Measurements from ENCODE around the gene ZNF331.

Gene ZNF331

DNA sequence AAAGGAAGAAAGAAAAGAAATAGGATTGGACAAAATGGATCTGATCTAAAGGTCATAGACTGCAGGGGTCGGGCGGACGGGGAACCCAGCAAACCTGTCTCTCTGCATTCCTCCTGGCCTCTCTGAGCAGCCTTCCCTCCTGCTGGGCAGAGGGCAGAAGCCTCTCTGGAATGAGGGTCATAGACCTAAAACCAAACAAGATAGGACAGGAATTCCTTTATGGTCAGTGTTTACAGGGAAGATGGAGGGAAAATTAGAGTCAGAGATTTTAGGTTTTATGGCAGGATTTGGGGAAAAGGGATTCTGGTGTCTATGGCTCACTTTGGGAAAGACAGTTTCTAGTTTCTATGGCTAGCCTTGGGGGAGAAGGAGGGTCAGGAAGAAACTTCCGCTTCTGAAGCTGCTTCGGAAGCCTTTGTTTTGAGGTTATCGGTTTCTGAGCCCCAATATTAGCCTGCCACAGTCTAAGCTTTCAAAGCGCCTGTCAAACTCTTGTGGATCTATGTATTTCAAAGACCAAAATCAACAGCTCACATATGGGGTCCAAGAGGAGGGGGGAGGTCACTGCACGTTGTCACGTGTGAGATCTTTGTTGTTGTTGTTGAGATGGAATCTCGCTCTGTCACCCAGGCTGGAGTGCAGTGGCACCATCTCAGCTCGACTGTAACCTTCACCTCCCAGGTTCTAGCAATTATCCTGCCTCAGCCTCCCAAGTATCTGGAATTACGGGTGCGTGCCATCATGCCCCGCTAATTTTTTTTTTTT is 75.0 kb downstream of the ZNF331 start:
- Histone ChIP-seq H3K27ac (ENCODE audit: low read depth, low read length, poor library complexity, severe bottlenecking) (no peak overlapping the region), H3K27me3 (ENCODE audit: insufficient read depth, low read length) (no peaks in the 10 kb centered on the region), H3K4me1 (ENCODE audit: insufficient read depth, low read length, severe bottlenecking) (no peaks in the 10 kb centered on the region), H3K36me3 (ENCODE audit: insufficient read depth, low read length) (no peaks in the 10 kb centered on the region), H3F3A (ENCODE audit: insufficient read depth, low read length) (no peaks in the 10 kb centered on the region), H3K9me2 (ENCODE audit: low read depth, low read length) (no peaks in the 10 kb centered on the region), H4K20me1 (ENCODE audit: insufficient read depth, low read length) (no peaks in the 10 kb centered on the region), H3K9ac (ENCODE audit: low read length) (no peak overlapping the region), H3K79me2 (ENCODE audit: insufficient read depth, low read length) (no peaks in the 10 kb centered on the region), H2AFZ (ENCODE audit: low read length) (no peak overlapping the region), H3K4me3 (ENCODE audit: low read depth, low read length, poor library complexity, severe bottlenecking) (no peak overlapping the region), H3K9me3 (ENCODE audit: low read length) (no peaks in the 10 kb centered on the region), H3K4me2 (ENCODE audit: low read length) (no peak overlapping the region)
- TF ChIP-seq, protein P1, sequence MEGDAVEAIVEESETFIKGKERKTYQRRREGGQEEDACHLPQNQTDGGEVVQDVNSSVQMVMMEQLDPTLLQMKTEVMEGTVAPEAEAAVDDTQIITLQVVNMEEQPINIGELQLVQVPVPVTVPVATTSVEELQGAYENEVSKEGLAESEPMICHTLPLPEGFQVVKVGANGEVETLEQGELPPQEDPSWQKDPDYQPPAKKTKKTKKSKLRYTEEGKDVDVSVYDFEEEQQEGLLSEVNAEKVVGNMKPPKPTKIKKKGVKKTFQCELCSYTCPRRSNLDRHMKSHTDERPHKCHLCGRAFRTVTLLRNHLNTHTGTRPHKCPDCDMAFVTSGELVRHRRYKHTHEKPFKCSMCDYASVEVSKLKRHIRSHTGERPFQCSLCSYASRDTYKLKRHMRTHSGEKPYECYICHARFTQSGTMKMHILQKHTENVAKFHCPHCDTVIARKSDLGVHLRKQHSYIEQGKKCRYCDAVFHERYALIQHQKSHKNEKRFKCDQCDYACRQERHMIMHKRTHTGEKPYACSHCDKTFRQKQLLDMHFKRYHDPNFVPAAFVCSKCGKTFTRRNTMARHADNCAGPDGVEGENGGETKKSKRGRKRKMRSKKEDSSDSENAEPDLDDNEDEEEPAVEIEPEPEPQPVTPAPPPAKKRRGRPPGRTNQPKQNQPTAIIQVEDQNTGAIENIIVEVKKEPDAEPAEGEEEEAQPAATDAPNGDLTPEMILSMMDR (IDR thresholded peaks at IDR 0.05; ENCODE audit: low read length): no peak
- no peak for TF ChIP-seq EZH2 (IDR thresholded peaks at IDR 0.05; ENCODE audit: borderline replicate concordance, low read length)

DNA sequence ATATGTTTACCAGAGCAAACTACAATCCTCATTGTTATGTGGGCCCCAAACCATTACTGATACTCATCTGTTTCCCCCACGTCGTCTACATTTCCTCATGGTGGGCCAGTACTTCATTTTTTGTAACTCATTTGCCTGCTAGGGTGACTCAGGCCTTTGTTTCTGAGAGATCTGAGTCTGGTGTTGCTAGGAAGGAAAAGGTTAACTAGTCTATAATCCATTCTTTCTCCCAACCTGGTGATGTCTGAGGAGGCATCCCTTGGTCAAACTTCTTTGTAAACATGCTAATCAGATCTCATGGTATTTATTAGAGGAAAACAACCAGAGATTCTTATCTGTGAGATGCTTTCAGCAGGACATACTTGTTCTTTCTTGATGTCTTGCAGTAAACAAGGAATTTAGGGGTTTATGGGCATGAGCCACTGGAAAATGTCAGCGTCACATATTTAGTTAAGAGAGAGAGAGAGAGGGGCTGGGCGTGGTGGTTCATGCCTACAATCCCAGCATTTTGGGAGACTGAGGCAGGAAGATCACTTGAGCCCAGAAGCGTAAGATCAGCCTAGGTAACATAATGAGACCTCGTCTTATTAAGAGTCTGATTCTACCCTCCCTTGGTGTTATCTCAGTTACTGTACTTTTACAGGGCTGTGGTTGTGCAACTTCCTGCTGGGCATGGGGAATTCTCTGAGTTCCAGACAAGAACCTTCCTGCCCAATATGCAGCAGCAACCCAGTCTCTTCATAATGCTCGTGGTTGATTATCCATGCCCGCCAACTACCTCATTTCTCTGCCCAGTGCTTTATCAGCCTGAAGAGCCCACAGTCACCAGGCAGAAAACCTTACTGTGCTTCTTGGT is 84.2 kb downstream of the ZNF331 start:
- Histone ChIP-seq H3K9ac (ENCODE audit: low read length) (no peak overlapping the region), H3K79me2 (ENCODE audit: insufficient read depth, low read length) (no peaks in the 10 kb centered on the region), H3K9me2 (ENCODE audit: low read depth, low read length) (no peaks in the 10 kb centered on the region), H3K4me2 (ENCODE audit: low read length) (no peak overlapping the region), H3K36me3 (ENCODE audit: insufficient read depth, low read length) (no peaks in the 10 kb centered on the region), H3K9me3 (ENCODE audit: low read length) (no peaks in the 10 kb centered on the region), H3K27ac (ENCODE audit: low read depth, low read length, poor library complexity, severe bottlenecking) (no peak overlapping the region), H3K4me3 (ENCODE audit: low read depth, low read length, poor library complexity, severe bottlenecking) (no peak overlapping the region), H3K27me3 (ENCODE audit: insufficient read depth, low read length) (no peaks in the 10 kb centered on the region), H3K4me1 (ENCODE audit: insufficient read depth, low read length, severe bottlenecking) (no peaks in the 10 kb centered on the region), H2AFZ (ENCODE audit: low read length) (no peak overlapping the region), H4K20me1 (ENCODE audit: insufficient read depth, low read length) (no peaks in the 10 kb centered on the region), H3F3A (ENCODE audit: insufficient read depth, low read length) (no peaks in the 10 kb centered on the region)
- TF ChIP-seq, protein P1 (IDR thresholded peaks at IDR 0.05; ENCODE audit: low read length): no peak
- no peak for TF ChIP-seq EZH2 (IDR thresholded peaks at IDR 0.05; ENCODE audit: borderline replicate concordance, low read length)

DNA sequence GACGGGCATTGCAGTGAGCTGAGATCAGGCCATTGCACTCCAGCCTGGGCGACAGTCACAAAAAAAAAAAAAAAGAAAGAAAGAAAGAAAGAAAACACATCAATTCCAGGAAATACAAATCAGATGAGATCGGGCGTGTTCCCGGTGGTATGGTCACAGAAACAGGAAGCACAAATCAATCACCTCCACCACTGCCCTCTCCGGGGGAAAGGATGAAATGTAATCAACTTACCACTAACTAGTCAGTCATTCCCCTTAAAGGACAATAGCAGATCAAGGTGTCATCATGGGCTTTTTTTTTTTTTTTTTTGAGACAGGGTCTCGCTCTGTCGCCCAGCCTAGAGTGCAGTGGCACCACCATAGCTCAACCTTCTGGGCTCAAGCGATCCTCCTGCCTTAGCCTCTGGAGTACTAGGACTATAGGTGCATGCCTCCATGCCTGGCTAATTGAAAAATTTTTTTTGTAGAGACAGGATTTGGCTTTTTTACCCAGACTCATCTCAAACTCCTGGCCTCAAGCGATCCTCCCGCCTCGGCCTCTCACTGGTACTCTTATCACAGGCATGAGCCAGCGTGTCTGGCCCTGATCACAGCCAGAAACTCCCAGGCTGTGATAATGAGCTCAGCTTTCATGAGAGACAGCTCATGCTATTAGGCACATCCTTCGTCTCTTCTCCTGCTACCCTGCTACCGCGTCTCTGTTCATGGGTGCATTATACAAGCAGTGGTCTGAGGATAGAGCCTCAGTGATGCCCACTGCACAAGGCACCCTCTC is 87.0 kb downstream of the ZNF331 start:
- TF ChIP-seq, protein P1 (IDR thresholded peaks at IDR 0.05; ENCODE audit: low read length): no peak
- no peak for TF ChIP-seq EZH2 (IDR thresholded peaks at IDR 0.05; ENCODE audit: borderline replicate concordance, low read length)
- no peak overlapping the region for H3K9ac ChIP-seq (ENCODE audit: low read length)
- H3K27ac ChIP-seq (ENCODE audit: low read depth, low read length, poor library complexity, severe bottlenecking): no peak overlapping the region
- no peaks in the 10 kb centered on the region for H3K27me3 ChIP-seq (ENCODE audit: insufficient read depth, low read length)
- H3F3A ChIP-seq (ENCODE audit: insufficient read depth, low read length): no peaks in the 10 kb centered on the region
- no peak overlapping the region for H3K4me3 ChIP-seq (ENCODE audit: low read depth, low read length, poor library complexity, severe bottlenecking)
- no peaks in the 10 kb centered on the region for H3K36me3 ChIP-seq (ENCODE audit: insufficient read depth, low read length)
- no peak overlapping the region for H2AFZ ChIP-seq (ENCODE audit: low read length)
- H3K9me2 ChIP-seq (ENCODE audit: low read depth, low read length): no peaks in the 10 kb centered on the region
- H3K79me2 ChIP-seq (ENCODE audit: insufficient read depth, low read length): no peaks in the 10 kb centered on the region
- H3K4me2 ChIP-seq (ENCODE audit: low read length): no peak overlapping the region
- no peaks in the 10 kb centered on the region for H4K20me1 ChIP-seq (ENCODE audit: insufficient read depth, low read length)
- H3K9me3 ChIP-seq (ENCODE audit: low read length): no peaks in the 10 kb centered on the region
- H3K4me1 ChIP-seq (ENCODE audit: insufficient read depth, low read length, severe bottlenecking): no peaks in the 10 kb centered on the region
